ENCODE results near the gene SESN1.

- TF ChIP-seq CTCF (IDR thresholded peaks at IDR 0.05; ENCODE audit: insufficient read depth, low read length) (no peak), POLR2AphosphoS5 (IDR thresholded peaks at IDR 0.05; ENCODE audit: low read depth) (no peak), REST (IDR thresholded peaks at IDR 0.05; ENCODE audit: insufficient replicate concordance, low read depth) (no peak)
Measured at GRCh38 chr6:109009962-109010704, 84.5 kb downstream of the SESN1 start.

Data from HL-60 (cell line).